GM21390 (cell line): ENCODE data around the gene ZNF488.

ENCODE experiments used
- ATAC-seq: cut with Tn5 transposase; IDR thresholded peaks from one replicate; pipeline ENCODE4 v1.9.1; 2021; ENCODE audit not compliant: unreplicated experiment

ZNF488 gene

GRCh38 chr10:47367646-47368045 is 16.4 kb downstream of the ZNF488 start:
- ATAC-seq, result no peak

DNA sequence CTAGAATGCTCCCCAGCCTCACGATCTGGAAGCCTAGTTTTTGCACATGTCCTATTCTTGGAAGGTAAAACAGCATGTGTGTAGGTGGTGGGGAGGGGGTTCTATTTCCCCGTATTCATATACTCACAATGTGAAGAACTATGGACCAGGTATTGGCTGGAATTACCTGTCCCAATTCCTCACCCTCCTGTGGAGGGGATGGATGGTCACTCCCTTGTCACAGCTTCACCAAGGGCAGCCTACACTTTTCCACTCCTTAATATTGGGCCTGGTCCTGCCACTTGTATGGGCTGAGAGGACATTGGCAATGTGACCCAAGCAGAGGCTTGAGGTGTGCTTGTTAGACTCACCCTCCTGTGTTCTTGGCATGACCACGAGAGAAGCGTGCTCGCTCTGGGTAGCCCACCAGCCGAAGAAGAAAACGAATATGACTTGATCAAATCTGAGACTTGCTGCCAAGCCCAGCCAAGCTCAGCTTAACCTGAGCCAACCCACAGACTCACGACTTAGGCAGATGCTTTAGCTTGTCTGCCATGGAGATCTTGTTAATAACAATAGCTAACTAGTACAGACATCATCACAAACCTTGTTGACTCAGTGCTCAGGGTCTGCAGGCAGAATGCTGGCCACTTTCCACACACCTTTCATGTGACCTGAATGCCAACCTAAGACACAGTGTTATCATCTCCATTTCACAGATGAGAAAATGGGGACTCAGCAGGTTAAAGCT is 17.2 kb downstream of the ZNF488 start:
- ATAC-seq, result no peak

GRCh38 chr10:47366181-47366631 is 17.9 kb downstream of the ZNF488 start:
- no peak for ATAC-seq

DNA sequence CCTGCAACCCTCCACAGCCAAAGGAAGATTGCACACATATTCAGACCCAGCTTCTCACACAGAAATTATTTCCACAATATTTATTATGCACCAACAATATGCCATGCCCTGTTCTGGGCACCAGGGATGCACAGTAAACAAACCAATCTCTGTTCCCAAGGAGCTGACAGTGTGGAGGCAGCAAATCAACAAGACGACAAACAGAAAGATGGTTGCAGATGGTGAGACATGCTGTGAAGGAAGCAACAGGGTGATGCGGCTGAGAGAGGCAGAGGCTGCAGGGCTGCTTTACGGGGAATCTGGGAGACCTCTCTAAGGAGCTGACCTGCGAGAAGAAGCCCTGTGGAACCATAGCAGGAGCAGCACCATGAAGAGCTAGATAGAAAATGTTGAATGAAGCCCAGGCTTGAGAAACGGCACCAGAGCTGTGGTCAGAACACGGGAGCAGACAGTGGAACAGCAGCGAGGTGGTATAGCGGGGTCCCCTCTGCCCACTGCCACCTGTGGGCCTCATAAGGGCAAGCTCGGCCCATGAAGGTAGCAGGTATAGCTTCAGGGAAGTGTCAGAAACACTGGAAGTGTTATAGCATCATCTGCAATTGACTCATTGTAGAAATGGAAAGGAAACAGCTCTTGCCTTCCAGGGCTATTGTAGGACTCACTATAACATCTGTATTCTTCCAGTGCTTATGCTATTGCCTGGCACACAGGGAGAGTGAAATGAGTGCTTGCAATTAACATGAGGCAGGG is 18.5 kb downstream of the ZNF488 start:
- no peak for ATAC-seq

DNA sequence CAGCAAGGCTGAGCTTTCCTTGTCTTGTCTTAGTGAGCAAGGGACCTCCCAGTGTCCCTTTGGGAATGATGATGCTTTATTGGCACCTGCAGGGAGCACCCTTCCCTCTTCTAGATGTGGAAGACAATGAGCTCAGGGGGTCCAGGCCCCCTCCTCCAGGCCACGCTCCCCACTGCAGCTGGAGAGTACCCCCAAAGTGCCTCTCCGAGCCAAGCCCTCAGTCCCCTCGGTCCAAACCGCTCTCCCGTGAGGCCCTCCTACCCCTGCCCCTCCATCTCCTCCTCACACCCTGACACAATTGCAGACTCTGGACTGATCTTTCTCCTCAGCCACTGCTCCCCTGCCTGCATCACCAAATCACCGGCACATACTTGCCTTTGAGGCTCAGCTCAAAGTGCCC is 19.2 kb downstream of the ZNF488 start:
- no peak for ATAC-seq

DNA sequence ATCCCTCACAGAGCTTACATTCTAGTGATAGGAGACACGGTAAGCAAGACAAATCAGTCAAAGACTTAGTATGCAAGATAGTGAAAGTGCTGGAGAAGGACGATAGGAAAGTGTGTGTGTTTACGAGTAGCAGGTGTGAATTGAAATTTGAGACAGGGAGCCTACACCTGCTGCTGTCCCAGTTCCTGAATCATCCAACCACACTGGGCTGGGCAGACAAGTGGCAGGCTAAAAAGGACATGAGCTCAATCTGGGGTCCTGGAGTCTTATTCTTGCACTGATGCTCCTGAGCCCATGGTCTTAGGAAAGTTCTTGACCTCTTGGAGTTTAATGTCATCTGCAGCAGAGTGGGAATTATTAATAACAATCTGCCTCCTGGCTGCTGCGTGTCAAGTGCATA is 19.7 kb downstream of the ZNF488 start:
- no peak for ATAC-seq

DNA sequence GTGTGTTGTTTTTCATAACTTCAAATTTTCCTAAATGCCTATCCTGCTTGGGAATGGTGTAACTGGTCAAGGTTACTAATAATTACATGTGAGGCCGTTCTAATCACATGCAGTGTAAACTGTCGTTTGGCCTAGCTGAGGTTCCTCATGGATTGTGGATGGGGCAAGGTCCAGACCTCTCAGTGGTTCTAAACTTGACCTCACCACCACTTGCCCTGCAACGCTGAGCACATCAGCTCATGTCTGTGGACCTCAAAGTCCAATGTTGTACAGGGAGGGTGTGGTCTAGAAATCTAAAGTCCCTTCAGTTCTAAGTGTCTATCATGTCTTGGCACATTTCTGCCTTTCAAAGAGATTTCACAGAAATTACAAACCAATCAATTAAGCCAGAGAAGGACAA is 20.3 kb downstream of the ZNF488 start:
- ATAC-seq, result no peak

- ATAC-seq, result no peak
These were observed 21.9 kb downstream of the ZNF488 start for GRCh38 chr10:47362199-47362598.

- no peak for ATAC-seq
These were observed 22.8 kb downstream of the ZNF488 start for GRCh38 chr10:47361293-47361692.

- ATAC-seq, result no peak
These were observed 23.6 kb downstream of the ZNF488 start for GRCh38 chr10:47360419-47361040.

DNA sequence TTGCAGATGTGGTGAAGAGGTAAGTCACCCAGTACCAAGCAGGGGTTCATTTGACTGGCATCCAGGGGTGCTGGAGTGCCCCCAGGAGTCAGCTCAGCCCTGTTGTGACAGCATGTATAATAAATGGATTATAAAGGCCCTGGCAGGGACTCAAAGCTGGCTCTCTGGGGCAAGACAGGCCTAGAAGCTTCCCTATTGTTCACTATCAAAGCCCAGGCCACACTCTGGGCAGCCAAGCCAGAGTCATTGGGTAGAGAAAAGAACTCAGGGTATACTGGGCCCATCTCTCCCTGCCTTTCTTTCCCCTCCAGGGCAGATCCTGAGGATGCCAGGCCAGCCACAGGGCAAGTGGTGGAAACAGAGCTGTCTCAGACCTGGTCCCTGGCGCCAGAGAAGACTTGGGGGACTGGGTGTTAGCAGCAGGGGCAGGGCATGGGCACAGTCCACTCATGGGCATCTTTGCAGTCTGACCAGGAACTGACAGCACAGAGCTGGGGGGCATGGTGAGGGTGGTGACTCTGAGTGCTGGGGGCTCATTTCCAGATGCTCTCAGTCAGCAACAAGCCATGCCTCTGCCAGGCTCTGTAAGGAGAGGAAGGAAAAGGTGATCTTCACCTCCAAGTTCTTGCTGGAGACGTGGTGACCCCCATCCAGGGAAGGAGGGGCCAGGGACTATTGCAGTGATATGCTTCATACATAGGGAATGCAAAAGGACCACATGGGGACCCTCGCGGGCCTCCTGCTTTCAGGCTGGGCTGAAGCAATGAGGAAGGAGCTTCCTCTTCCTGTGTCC is 24.3 kb downstream of the ZNF488 start:
- ATAC-seq, result no peak

DNA sequence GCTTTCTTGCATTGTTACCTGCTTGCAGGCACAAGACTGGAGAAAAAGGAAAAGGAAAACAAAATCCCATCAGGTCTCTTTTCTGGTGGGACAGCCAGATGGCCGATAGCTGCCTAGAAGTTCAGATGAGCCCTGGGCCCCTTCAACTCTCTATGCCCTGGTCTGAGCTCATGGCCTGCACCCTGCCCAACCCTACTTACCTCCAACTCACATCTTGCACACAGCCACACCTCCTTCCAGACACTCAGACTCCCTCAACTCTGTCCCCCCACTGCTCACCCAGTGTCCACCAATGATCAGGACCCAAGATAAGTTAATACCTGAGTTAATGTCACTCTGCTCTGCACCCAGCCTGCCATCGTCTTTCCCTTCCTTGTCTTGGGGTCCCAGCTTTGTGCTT is 25.0 kb downstream of the ZNF488 start:
- no peak for ATAC-seq

GRCh38 chr10:47358457-47358856 is 25.6 kb downstream of the ZNF488 start:
- no peak for ATAC-seq

DNA sequence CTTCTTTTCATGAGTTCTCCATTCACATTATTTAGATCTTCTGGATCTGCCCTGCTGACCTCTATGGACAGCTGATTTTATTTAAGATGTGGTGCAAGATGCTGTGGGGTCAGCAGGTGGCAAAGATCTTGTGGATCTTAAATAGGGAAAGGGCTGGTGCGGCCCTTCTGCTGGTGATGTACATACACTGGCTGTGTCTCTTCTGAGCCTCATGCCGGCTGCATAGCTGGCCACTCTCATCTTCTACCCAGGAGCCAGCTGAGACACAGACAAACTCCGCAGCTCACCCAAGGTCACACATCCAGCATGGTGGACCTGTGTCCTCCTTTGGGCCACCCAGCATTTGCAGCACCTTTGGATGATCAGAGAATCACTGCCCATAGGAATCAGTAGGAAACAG is 26.2 kb downstream of the ZNF488 start:
- ATAC-seq, result no peak

- ATAC-seq, result no peak
These were observed 26.9 kb downstream of the ZNF488 start for GRCh38 chr10:47357131-47357582.

GRCh38 chr10:47356708-47357107 is 27.4 kb downstream of the ZNF488 start:
- ATAC-seq, result no peak

- ATAC-seq, result no peak
These were observed 29.2 kb downstream of the ZNF488 start for GRCh38 chr10:47354900-47355299.

- no peak for ATAC-seq
These were observed 29.9 kb downstream of the ZNF488 start for GRCh38 chr10:47354165-47354564.

GRCh38 chr10:47353351-47353750 is 30.7 kb downstream of the ZNF488 start:
- ATAC-seq, result no peak

- no peak for ATAC-seq
These were observed 31.9 kb downstream of the ZNF488 start for GRCh38 chr10:47351899-47352815.
